SK-N-MC (cell line): ENCODE data around the gene MANBA.

Experiments used
- EZH2 ChIP-seq: fragments of 200-600 bp; sonication (generic); IDR thresholded peaks from one replicate; pipeline ENCODE4 v1.6.1; 2017; ENCODE audit warnings: antibody characterized with exemption
- POLR2AphosphoS5 ChIP-seq: IDR thresholded peaks from 2 replicates; pipeline ENCODE4 v1.6.1; 2012; ENCODE audit warnings: mild to moderate bottlenecking, low read depth, low read length, borderline replicate concordance

GRCh38 chr4:102625232-102625930 lies 135.4 kb downstream of the MANBA start:
- no peak for TF ChIP-seq POLR2AphosphoS5
- no peak for TF ChIP-seq EZH2
